SK-N-SH treated with all-trans-retinoic acid at 6 μM for 48 hours (cell line): Measurements from ENCODE around the gene RNU7-1.

Experiments
- ATAC-seq: fragments of 200-7000 bp; cut with Tn5 transposase; 3 replicates; pipeline ENCODE4 v1.9.1; 2020; ENCODE audit warnings: mild to moderate bottlenecking, moderate library complexity
- ARNTL ChIP-seq: fragments of 450-650 bp; formaldehyde crosslinking; IDR thresholded peaks from 2 replicates; pipeline ENCODE4 v1.5.0; 2020; ENCODE audit warnings: low read depth, mild to moderate bottlenecking, moderate library complexity, borderline replicate concordance
- BACH2 ChIP-seq: fragments of 250-450 bp; sonication (Bioruptor Pico); IDR thresholded peaks from 2 replicates; pipeline ENCODE4 v1.9.0; 2021; ENCODE audit warnings: mild to moderate bottlenecking, borderline replicate concordance
- CSDC2 ChIP-seq: fragments of 250-450 bp; sonication (Bioruptor Pico); IDR thresholded peaks from 2 replicates; pipeline ENCODE4 v1.5.0; 2020; ENCODE audit warnings: mild to moderate bottlenecking, moderate library complexity
- ESRRG ChIP-seq: fragments of 250-450 bp; sonication (Bioruptor Pico); IDR thresholded peaks from 2 replicates; pipeline ENCODE4 v1.6.1; 2021; ENCODE audit warnings: mild to moderate bottlenecking
- GLIS3 ChIP-seq: fragments of 250-450 bp; sonication (Bioruptor Pico); IDR thresholded peaks from 2 replicates; pipeline ENCODE4 v1.5.0; 2020; ENCODE audit warnings: mild to moderate bottlenecking, moderate library complexity
- ISL1 ChIP-seq: fragments of 250-450 bp; sonication (Bioruptor Pico); IDR thresholded peaks from 2 replicates; pipeline ENCODE4 v2.1.2; 2022; ENCODE audit warnings: mild to moderate bottlenecking, moderate library complexity
- OSR1 ChIP-seq: fragments of 250-450 bp; sonication (Bioruptor Pico); IDR thresholded peaks from 2 replicates; pipeline ENCODE4 v1.8.0; 2022; ENCODE audit warnings: moderate library complexity, mild to moderate bottlenecking, inconsistent platforms
- PPARA ChIP-seq: fragments of 250-450 bp; sonication (Bioruptor Pico); IDR thresholded peaks from 2 replicates; pipeline ENCODE4 v1.5.0; 2020; ENCODE audit warnings: mild to moderate bottlenecking, borderline replicate concordance
- RARB ChIP-seq: fragments of 250-450 bp; sonication (Bioruptor Pico); IDR thresholded peaks from 2 replicates; pipeline ENCODE4 v1.8.0; 2021; ENCODE audit warnings: mild to moderate bottlenecking, moderate library complexity
- SNAI2 ChIP-seq: fragments of 250-450 bp; sonication (Bioruptor Pico); IDR thresholded peaks from 2 replicates; pipeline ENCODE4 v1.5.0; 2020; ENCODE audit warnings: mild to moderate bottlenecking, moderate library complexity
- TOX ChIP-seq: fragments of 250-450 bp; sonication (Bioruptor Pico); IDR thresholded peaks from 2 replicates; pipeline ENCODE4 v1.8.0; 2021; ENCODE audit warnings: mild to moderate bottlenecking, moderate library complexity, borderline replicate concordance
- ZC3H10 ChIP-seq: fragments of 250-450 bp; sonication (Bioruptor Pico); IDR thresholded peaks from 2 replicates; pipeline ENCODE4 v1.5.1; 2021; ENCODE audit warnings: mild to moderate bottlenecking, moderate library complexity
- ZFP3 ChIP-seq: fragments of 250-450 bp; sonication (Bioruptor Pico); IDR thresholded peaks from 2 replicates; pipeline ENCODE4 v1.5.0; 2020; ENCODE audit warnings: mild to moderate bottlenecking, moderate library complexity
- ZFP30 ChIP-seq: fragments of 450-650 bp; formaldehyde crosslinking; IDR thresholded peaks from 2 replicates; pipeline ENCODE4 v1.5.0; 2022; ENCODE audit warnings: mild to moderate bottlenecking, moderate library complexity
- ZNF565 ChIP-seq: fragments of 450-650 bp; formaldehyde crosslinking; conservative IDR thresholded peaks from 2 replicates; pipeline ENCODE4 v1.5.0; 2020; ENCODE audit warnings: low read depth, mild to moderate bottlenecking, moderate library complexity
- ZNF70 ChIP-seq: fragments of 450-650 bp; formaldehyde crosslinking; IDR thresholded peaks from 2 replicates; pipeline ENCODE4 v1.5.0; 2020; ENCODE audit warnings: mild to moderate bottlenecking, moderate library complexity
- ZNF8 ChIP-seq: fragments of 450-650 bp; formaldehyde crosslinking; IDR thresholded peaks from 2 replicates; pipeline ENCODE4 v1.5.0; 2020; ENCODE audit warnings: mild to moderate bottlenecking, moderate library complexity
- TF ChIP-seq, protein P1 (sequence below): fragments of 250-450 bp; sonication (Bioruptor Pico); IDR thresholded peaks from 2 replicates; pipeline ENCODE4 v1.5.1; 2021; ENCODE audit warnings: mild to moderate bottlenecking, moderate library complexity
- TF ChIP-seq, protein P2 (sequence below): fragments of 250-450 bp; sonication (Bioruptor Pico); IDR thresholded peaks from 2 replicates; pipeline ENCODE4 v1.5.0; 2020; ENCODE audit warnings: mild to moderate bottlenecking, moderate library complexity
- TF ChIP-seq, protein P3 (sequence below): fragments of 250-450 bp; sonication (Bioruptor Pico); IDR thresholded peaks from 2 replicates; pipeline ENCODE4 v1.5.1; 2020; ENCODE audit warnings: low read depth, mild to moderate bottlenecking, moderate library complexity
- TF ChIP-seq, protein P4 (sequence below): fragments of 250-450 bp; sonication (Bioruptor Pico); IDR thresholded peaks from 2 replicates; pipeline ENCODE4 v1.8.0; 2021; ENCODE audit warnings: low read depth, mild to moderate bottlenecking, moderate library complexity, borderline replicate concordance

The RNU7-1 gene

DNA sequence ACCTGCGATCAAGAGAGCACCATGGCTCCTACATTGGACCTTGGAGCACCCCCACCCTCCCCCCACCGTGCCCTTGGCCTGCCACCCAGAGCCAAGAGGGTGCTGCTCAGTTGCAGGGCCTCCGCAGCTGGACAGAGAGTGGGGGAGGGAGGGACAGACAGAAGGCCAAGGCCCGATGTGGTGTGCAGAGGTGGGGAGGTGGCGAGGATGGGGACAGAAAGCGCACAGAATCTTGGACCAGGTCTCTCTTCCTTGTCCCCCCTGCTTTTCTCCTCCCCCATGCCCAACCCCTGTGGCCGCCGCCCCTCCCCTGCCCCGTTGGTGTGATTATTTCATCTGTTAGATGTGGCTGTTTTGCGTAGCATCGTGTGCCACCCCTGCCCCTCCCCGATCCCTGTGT, 1.8 kb upstream of the RNU7-1 start:
- ATAC-seq: no peak
- TF ChIP-seq CSDC2 (CRISPR knock-in tag) (no peak), TOX (CRISPR knock-in tag) (no peak), ZFP30 (CRISPR knock-in tag) (no peak), RARB (no peak), ISL1 (CRISPR knock-in tag) (no peak), GLIS3 (CRISPR knock-in tag) (no peak), ZNF565 (CRISPR knock-in tag) (no peak), ESRRG (CRISPR knock-in tag) (no peak), BACH2 (CRISPR knock-in tag) (no peak), PPARA (CRISPR knock-in tag) (no peak), ZNF70 (CRISPR knock-in tag) (no peak), ZFP3 (CRISPR knock-in tag) (no peak)
- TF ChIP-seq, protein P1, sequence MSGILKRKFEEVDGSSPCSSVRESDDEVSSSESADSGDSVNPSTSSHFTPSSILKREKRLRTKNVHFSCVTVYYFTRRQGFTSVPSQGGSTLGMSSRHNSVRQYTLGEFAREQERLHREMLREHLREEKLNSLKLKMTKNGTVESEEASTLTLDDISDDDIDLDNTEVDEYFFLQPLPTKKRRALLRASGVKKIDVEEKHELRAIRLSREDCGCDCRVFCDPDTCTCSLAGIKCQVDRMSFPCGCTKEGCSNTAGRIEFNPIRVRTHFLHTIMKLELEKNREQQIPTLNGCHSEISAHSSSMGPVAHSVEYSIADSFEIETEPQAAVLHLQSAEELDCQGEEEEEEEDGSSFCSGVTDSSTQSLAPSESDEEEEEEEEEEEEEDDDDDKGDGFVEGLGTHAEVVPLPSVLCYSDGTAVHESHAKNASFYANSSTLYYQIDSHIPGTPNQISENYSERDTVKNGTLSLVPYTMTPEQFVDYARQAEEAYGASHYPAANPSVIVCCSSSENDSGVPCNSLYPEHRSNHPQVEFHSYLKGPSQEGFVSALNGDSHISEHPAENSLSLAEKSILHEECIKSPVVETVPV (CRISPR knock-in tag): no peak
- TF ChIP-seq, protein P2, sequence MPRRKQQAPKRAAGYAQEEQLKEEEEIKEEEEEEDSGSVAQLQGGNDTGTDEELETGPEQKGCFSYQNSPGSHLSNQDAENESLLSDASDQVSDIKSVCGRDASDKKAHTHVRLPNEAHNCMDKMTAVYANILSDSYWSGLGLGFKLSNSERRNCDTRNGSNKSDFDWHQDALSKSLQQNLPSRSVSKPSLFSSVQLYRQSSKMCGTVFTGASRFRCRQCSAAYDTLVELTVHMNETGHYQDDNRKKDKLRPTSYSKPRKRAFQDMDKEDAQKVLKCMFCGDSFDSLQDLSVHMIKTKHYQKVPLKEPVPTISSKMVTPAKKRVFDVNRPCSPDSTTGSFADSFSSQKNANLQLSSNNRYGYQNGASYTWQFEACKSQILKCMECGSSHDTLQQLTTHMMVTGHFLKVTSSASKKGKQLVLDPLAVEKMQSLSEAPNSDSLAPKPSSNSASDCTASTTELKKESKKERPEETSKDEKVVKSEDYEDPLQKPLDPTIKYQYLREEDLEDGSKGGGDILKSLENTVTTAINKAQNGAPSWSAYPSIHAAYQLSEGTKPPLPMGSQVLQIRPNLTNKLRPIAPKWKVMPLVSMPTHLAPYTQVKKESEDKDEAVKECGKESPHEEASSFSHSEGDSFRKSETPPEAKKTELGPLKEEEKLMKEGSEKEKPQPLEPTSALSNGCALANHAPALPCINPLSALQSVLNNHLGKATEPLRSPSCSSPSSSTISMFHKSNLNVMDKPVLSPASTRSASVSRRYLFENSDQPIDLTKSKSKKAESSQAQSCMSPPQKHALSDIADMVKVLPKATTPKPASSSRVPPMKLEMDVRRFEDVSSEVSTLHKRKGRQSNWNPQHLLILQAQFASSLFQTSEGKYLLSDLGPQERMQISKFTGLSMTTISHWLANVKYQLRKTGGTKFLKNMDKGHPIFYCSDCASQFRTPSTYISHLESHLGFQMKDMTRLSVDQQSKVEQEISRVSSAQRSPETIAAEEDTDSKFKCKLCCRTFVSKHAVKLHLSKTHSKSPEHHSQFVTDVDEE (CRISPR knock-in tag): no peak

DNA sequence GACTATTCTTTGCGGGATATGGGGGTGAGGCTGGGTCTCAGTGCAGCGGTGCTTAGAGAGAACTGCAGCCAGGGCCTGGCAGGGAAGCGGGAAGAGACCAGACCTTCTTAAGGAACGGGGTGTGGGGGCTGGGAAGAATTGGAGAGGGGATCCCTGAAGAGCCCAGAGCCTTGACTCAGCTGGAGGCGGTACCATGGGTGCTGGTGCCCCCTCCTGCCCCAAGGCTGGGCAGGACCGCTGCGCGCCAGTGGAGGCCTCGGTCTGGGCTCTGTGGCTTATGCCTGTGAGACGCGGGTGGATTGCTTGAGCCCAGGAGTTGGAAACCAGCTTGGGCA, 1.3 kb upstream of the RNU7-1 start:
- TF ChIP-seq, protein P2 (CRISPR knock-in tag): no peak
- no peak for TF ChIP-seq ZFP3 (CRISPR knock-in tag)
- TF ChIP-seq PPARA (CRISPR knock-in tag): no peak
- TF ChIP-seq, protein P3, sequence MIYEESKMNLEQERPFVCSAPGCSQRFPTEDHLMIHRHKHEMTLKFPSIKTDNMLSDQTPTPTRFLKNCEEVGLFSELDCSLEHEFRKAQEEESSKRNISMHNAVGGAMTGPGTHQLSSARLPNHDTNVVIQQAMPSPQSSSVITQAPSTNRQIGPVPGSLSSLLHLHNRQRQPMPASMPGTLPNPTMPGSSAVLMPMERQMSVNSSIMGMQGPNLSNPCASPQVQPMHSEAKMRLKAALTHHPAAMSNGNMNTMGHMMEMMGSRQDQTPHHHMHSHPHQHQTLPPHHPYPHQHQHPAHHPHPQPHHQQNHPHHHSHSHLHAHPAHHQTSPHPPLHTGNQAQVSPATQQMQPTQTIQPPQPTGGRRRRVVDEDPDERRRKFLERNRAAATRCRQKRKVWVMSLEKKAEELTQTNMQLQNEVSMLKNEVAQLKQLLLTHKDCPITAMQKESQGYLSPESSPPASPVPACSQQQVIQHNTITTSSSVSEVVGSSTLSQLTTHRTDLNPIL (CRISPR knock-in tag): no peak
- TF ChIP-seq ZFP30 (CRISPR knock-in tag): no peak
- ATAC-seq: no peak

DNA sequence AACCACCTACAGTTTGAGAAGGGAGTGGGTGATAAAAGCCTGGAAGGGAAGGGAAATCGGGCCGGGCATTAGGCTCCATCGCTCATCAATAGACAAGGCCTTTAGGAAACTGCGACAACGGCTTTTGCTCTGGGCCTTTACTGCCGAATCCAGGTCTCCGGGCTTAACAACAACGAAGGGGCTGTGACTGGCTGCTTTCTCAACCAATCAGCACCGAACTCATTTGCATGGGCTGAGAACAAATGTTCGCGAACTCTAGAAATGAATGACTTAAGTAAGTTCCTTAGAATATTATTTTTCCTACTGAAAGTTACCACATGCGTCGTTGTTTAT, 261 bp upstream of the RNU7-1 start:
- TF ChIP-seq ARNTL (CRISPR knock-in tag): no peak
- no peak; the same call in 1 of the 2 replicates for TF ChIP-seq ESRRG (CRISPR knock-in tag)
- TF ChIP-seq ZC3H10 (CRISPR knock-in tag): 0 out of 2 replicates have a peak, but pooled peaks have one; percentile 1
- TF ChIP-seq ZNF565 (CRISPR knock-in tag): no peak
- ATAC-seq: peak; percentile 69

DNA sequence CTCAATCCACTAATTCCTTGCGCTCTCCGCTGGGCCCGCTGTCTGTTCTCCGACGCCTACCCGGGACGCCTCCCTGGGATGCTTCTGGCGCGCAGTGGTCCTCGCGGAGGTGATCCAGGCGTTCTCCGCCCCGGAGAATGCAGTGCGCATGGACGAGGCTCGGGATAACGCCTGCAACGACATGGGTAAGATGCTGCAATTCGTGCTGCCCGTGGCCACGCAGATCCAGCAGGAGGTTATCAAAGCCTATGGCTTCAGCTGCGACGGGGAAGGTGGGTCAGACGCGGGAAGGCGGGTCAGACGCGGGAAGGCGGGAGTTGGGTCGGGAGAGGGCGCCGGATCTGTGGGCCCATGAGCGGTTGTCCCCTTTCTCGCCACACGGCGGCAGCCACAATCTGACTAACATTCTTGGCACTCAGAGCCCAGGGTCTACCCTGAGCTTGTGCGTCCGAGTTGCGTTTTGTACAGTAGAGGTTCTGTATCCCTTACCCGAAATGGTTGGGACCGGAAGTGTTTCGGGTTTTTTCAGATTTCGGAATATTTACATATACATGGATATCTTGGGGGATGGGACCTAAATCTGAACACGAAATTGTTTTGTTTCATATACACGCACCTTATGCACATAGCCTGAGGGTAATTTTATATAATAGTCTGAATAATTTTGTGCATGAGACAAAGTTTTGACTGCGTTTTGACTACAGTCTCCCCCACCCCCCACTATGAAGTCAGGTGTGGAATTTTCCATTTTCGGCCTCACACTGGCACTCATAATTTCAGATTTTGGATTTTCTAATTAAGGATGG, 968 bp downstream of the RNU7-1 start:
- peak; percentile 77 for ATAC-seq
- TF ChIP-seq ISL1 (CRISPR knock-in tag): no peak
- TF ChIP-seq ARNTL (CRISPR knock-in tag): 0 out of 2 replicates have a peak, but pooled peaks have one; percentile 10

DNA sequence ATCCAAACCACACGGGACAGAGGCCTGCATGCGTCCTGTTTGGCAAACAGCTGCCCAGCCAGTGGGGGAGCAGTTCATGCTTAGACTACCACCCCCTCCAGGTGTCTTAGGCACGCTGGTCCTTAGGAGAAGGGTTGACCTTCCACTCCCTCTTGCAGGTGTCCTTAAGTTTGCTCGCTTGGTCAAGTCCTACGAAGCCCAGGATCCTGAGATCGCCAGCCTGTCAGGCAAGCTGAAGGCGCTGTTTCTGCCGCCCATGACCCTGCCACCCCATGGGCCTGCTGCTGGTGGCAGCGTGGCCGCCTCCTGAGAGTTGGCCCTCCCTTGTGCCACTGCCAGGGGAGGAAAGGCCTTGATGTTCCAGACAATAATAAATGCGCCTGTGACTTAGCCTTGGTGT, 2.0 kb downstream of the RNU7-1 start:
- no peak for TF ChIP-seq SNAI2 (CRISPR knock-in tag)
- TF ChIP-seq, protein P4, sequence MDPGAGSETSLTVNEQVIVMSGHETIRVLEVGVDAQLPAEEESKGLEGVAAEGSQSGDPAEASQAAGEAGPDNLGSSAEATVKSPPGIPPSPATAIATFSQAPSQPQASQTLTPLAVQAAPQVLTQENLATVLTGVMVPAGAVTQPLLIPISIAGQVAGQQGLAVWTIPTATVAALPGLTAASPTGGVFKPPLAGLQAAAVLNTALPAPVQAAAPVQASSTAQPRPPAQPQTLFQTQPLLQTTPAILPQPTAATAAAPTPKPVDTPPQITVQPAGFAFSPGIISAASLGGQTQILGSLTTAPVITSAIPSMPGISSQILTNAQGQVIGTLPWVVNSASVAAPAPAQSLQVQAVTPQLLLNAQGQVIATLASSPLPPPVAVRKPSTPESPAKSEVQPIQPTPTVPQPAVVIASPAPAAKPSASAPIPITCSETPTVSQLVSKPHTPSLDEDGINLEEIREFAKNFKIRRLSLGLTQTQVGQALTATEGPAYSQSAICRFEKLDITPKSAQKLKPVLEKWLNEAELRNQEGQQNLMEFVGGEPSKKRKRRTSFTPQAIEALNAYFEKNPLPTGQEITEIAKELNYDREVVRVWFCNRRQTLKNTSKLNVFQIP: no peak
- no peak for TF ChIP-seq ZFP30 (CRISPR knock-in tag)
- no peak for TF ChIP-seq ZNF8 (CRISPR knock-in tag)
- TF ChIP-seq GLIS3 (CRISPR knock-in tag): no peak
- TF ChIP-seq, protein P1 (CRISPR knock-in tag): no peak
- TF ChIP-seq OSR1 (CRISPR knock-in tag): no peak
- TF ChIP-seq BACH2 (CRISPR knock-in tag): no peak
- TF ChIP-seq, all 23 proteins: peak for 0
- ATAC-seq: no peak
